ENCODE results near the gene BMP3.

GRCh38 chr4:80999943-81000342, 30.6 kb upstream of the BMP3 start:
- TF ChIP-seq EZH2 (IDR thresholded peaks at IDR 0.05; ENCODE audit: low read length, unreplicated experiment): no peak
- no peak for TF ChIP-seq CTCF (conservative IDR thresholded peaks at IDR 0.05; ENCODE audit: low read depth, low read length)
